Stimulated activated CD4-positive, alpha-beta T cell treated with anti-CD3 and anti-CD28 coated beads, Interleukin-15, amount 100 ng/mL, for 1 hour (primary cell): ENCODE data around the gene ATG2B.
"Not testable (repeated sequence)": the region's sequence is repeated elsewhere in the genome, so short reads cannot be mapped to it uniquely, and the experiment has no call there.

ENCODE experiments used
- DNase-seq, 2 donors: peaks; one replicate each; pipeline ENCODE4 v3.0.0-alpha.2; 2020; ENCODE audit warnings: low read depth in 1 of 2, low spot score in 1 of 2

The ATG2B gene

DNA sequence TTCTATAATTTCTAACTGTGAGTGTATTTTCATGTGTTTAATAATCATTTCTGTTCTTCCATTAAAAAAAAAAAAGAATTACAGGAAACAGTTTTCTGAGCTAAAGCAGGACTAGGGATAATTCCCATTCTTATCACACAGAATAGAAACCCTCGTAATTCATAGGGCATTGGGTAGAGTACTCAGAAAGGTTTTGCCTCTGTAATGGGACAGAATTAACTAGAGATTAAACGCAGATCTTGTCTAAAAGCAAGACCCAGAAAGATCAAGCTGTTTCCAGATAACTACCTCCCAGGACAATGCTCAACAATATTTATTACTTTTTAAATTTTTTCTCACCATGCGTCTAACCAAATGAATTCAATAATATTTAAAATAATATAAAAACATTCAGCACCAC lies 10.4 kb upstream of the ATG2B start:
- DNase-seq: no peak

DNA sequence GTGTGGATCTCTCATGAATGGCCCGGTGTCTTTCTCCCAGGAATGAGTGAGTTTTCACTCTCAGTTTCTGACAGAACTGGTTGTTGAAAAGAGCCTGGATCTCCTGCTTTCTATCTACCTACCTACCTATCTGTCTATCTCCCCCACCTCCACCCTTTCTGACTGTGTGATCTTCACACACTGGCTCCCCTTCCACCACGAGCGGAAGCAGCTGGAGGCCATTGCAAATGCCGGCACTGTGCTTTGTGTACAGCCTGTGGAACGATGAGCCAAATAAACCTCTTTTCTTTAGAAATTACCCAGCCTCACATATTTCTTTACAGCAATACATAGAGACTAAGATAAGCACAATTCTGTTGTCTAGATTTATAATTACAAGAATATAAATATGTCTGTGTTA lies 7.4 kb upstream of the ATG2B start:
- no peak for DNase-seq

DNA sequence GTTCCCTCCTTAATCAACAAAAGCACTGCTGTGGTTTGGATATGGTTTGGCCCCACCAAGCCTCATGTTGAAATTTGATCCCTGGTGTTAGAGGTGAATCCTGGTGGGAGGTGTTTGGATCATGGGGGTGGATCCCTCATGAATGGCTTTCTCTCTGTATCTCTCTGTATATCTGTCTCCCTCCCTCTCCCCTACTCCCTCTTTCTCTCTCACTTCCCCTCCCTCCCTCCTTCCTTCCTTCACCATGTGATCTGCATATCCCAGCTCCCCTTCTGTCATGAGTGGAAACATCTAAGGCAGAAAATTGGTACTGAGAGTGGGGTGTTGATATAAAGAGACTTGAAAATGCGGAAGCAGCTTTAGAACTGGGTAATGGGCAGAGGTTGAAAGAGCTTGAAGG lies 5.4 kb upstream of the ATG2B start:
- DNase-seq: no peak

DNA sequence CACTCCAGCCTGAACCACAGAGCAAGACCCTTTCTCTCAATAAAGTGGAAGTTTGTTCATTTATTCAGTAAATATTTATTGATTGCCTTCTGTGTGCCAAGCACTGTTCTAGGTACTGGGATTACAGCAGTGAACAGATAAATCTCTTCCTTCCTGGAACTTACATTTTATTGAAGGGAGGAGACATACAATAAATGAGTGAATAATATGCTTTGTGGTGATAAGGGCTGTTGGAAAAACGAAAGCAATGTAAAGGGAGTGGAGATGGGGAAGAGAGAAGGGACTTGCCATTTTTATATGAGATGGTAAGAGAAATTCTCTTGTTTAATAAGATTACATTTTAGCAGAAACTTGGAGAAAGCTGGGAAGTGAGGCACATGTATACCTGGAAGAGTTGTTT lies 1.8 kb upstream of the ATG2B start:
- DNase-seq: no peak

DNA sequence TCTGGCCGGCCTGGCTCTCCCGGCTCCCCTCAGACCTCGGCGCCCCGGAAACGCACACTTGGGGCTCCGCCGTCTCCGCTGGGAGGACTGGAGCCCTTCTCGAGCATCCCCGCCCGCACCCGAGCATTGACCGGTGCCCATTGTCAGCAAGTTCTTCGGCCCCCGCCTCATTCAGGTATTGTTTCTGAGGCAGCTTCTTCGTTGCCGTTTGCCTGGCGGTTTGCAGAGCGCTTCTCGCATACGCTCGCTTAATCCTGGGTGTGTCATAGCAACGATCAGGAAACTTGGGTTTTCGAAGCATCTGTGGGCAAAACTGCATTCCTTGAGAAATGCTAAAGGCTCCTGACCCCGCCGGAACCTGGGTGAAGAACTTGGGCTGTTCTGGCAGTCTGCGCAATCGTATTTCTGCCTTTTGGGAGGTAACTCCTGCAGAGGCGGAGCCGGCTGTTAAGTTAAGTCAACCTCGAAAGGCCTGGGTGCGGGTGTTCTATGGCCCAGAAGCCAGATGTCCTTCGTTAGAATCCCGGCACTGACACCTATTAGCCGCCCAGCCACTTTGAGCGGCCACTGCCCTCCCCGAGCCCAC lies 703 bp upstream of the ATG2B start:
- peak in 1 of 2 donors; percentile 8 for DNase-seq

DNA sequence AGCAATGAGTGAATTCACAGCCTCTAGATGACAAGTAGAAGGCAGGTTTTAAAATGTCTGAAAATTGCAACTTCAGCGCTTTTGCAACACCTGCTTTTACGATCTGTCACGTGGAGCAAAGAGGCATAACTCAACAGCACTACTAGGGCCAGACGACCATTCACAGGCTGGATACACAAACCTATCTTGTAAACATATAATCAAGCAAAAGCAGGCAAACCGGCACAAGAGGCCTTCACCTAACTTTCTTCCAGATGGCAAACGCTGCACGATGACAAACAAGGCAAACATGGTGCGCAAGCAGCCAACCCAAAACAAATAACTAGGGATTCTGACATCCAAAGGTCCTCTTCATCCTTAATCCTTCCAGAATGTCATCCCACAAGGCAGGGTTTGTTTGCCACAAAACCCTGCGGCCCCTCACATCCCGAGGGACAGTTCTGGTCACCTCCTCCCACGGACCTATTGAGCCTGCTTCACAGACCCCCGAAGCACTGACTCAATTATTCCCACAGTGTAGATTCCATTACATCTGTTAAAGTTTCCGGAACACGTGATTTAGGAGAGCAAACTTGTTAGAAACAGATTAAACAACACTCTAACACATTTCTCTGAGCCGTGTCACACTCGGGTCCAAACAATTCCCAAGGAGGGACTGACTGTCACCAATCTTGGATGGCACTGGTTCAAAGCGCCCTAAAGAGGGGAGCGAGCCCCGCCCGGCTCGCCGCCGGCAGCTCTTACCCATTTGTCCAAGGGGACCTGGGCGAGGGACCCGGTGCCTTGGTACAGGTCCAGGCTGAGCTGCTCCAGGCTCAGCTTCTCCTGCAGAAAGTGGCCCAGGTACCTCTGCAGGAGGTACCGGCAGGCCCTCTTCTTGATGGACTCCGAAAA lies 823 bp downstream of the ATG2B start:
- peak in 1 of 2 donors; percentile 10 for DNase-seq

DNA sequence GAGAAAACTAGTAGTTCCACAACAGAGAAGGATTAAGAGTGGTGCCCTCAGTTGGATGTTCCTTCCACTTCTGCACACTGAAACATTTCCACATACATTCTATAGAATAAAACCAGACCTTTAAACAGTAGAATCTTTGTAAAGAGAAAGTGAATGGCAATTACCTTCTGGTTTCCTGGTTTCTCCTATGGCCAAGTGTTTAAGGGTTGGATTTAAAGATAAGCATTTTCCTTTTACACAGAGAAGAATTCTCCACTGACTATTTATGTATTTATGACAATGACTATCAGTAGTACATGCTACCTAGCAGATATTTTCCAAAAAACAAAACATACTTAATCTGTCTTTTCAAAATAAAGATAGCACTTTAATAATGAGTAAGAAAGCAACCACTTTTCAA lies 3.2 kb downstream of the ATG2B start:
- DNase-seq: no peak

DNA sequence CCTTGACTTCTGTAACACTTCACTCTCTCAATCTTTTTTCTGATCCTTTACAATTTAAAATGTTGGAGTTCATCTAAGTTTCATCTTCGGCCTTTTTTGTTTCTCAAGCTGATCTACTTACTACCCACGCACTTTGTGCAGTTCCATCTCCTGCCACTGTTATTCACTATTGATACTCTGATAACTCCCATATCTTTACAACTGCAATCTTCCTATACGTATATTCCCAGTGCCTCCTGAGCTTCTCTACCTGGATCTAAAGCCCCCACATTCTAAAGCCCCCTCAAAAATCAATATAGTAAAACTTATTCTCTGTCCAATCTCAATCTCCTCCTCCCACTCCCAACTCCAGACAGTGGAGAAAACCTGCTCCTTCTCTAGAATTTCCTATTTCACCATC lies 5.9 kb downstream of the ATG2B start:
- DNase-seq: no peak

DNA sequence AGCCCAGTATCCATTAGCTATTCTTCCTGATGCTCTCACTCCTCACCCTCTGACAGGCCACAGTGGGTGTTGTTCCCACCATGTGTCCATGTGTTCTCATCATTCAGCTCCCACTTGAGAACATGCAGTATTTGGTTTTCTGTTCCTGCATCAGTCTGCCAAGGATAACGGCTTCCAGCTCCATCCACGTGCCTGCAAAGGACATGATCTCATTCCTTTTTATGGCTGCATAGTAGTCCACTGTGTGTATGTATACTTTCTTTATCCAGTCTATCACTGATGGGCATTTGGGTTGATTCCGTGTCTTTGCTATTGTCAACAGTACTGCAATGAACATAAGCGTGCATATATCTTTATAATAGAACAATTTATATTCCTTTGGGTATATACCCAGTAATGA lies 8.9 kb downstream of the ATG2B start:
- no peak for DNase-seq

DNA sequence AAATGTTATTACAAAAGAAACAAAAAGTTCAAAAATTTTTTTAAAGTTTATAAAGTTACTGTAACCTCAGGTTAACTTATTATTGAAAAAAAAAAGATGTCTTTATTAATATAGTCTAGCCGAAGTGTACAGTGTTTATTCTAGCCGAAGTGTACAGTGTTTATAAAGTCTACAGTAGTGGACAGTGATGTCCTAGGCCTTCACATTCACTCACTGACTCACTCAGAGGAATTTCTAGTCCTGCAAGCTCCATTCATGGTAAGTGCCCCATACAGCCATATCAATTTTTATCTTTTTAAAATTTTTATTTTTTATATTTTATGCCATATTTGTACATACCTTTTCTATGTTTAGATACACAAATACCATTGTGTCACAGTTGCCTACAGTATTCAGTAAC lies 10.4 kb downstream of the ATG2B start:
- no peak for DNase-seq

DNA sequence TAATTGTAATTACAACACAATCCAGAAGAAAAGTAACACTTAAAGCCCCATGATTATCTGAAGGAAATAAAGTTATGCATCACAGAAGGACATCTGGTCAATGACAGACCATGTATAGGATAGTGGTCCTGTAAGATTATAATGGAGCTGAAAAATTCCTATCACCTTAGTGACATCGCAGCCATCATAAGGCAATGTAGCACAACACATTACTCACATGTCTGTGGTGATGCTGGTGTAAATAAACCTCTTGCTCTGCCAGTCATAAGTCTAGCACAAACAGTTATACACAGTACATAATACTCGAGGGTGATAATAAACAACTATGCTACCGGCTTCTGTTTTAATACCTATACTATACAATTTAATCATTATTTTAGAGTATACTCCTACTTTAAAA lies 11.2 kb downstream of the ATG2B start:
- no peak for DNase-seq

DNA sequence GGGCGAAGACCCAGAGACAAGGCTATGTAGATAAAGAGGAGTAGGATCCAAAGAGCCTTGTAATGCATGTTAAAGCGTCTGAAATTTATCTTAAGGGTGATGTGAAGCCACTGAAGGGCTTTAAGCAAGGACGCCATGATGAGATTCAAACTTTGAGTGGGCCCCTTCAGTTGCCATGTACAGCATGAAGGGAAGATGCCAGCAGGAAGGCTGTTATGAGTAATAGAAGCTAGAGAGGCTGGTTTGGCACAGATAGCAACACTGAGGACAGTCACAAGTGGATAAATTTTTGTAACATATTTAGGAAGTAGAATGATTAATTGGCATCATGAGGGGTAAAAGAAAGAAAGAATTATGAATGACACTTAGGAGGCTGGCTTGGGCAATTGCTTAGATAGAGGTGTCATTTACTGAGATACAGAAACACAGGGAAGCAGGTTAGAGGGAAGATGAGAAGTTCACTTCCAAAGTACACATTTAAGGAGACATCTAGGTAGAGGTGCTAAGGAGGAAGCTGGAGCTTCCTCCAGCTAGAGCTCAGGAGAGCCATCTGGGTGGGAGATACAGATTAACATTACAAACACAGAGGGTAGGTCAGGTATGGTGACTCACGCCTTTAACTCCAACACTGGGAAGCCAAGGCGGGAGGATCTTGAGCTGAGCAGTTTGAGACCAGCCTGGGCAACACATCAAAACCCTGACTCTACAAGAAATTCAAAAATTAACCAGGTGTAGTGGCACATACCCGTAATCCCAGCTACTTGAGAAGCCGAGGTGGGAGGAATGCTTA lies 13.7 kb downstream of the ATG2B start:
- DNase-seq: no peak

DNA sequence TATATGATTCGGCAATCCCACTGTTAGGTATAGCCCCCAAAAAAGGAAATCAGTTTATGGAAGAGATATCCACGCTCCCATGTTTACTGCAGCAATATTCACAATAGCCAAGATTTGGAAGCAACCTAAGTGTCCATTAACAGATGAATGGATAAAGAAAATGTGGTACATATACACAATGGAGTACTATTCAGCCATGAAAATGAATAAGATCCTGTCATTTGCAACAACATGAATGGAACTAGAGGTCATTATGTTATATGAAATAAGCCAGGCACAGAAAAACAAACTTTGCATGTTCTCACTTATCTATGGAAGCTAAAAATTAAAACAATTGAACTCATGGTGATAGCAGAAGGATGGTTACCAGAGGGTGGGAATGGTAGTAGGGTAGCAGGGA lies 15.2 kb downstream of the ATG2B start:
- DNase-seq: not testable (repeated sequence)

DNA sequence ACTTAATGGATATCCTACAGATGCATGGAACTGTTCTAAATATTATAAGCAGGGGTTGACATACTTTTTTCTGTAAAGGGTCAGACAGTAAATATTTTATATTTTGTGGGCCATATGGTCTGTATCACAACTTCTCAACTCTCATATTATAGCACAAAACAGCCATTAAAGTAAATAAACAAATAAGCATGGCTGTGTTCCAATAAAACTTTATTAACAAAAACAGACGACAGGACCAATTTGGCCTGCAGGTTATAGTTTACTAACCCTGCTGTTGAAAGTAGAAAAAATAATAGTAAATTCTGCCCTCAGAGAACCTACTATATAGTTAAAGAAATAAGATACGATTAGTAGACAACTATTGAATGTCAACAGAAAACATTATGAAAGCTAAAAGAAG lies 17.5 kb downstream of the ATG2B start:
- no peak for DNase-seq

DNA sequence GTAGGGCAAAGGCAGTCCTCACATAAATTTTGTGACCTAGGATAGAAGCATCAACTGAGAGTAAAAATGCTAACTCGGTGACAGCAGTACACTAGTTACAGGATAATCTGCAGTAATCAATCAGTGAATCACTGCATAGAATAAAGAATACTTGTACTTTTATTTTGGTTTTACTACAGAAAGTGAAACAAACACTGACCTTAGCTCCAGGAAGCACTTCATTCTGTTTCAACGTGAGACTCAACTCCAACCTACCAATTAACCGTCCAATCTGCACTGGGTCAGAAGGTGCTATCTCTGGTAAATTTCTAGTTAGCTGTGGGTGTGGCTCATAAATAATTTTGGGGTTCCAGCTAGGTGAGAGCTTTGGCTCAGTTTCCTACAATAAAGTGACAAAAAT lies 21.8 kb downstream of the ATG2B start:
- DNase-seq: no peak

DNA sequence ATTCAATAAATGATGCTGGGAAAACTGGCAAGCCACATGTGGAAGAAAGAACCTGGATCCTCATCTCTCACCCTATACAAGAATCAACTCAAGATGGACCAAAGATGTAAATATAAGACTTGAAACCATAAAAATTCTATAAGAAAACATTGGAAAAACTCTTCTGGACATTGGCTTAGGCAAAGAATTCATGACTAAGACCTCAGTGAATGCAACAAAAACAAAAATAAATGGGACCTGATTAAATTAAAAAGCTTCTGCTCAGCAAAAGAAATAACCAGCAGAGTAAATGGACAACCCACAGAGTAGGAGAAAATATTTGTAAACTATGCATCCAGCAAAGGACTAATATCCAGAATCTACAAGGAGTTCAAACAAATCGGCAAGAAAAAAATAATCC lies 24.6 kb downstream of the ATG2B start:
- DNase-seq: no peak

DNA sequence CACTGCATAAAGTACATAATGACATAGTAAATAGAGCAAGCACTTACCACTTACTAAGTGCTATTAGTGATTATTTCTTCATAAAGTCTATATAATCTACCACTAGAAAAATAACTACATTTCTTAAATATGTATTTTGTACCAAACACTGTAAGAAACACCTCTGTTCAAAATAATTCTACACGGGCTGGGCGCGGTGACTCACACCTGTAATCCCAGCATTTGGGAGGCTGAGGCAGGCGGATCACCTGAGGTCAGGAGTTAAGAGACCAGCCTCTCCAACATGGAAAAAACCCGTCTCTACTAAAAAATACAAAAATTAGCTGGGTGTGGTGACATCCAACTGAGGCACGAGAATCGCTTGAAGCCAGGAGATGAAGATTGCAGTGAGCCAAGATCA lies 38.9 kb downstream of the ATG2B start:
- no peak for DNase-seq

DNA sequence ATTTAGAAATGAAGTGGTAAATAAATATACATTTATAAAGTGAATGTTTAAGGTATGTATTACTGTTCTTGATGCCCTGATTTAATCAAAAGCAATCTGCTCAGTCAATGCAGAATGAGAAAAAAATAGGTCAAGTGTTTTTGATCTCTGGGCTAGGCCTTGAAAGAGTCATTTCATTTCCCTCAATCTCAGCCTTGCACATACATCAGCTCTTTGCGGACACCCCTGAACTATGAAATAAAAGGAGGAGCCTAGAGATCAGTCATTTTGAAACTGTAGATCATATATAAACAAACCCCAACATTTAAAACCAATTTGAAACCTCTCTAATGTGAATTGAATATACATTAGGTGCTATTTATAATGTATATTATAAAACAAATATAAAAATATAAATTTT lies 42.5 kb downstream of the ATG2B start:
- DNase-seq: no peak

DNA sequence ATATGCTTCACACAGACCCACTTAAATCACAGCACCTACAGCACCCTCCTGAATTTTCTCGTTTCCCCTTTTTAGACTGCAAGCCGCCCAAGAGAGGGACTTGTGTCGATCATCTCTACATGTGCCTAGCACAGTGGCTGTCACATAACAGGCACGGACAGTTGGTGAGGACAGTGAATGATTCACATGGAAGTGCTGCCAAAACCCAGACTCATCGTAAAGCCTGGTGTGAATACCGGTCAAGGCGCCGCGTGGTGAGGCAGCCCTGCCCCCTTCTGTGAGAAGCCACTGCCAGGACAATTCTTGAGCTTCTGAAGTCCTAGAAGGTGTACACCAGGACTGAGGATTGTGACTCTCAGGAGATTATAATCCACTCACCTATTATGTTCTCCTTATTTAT lies 44.3 kb downstream of the ATG2B start:
- no peak for DNase-seq

DNA sequence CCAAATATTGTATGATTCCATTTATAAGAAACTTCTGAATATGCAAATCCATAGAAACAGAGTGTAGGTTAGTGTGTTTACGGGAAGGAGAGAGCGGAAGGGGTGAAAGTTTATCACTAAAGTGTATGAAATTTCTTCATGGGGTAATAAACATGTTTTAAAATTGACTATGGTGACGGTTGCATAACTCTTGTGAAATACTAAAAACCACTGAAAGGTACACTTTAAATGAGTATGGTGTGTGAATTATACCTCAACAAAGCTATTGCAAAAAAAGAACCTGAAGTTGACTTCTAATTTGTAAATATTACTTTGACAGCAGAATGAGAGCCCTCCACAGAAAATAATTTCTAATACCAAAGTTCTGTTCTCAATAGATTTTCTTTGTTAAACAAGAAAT lies 47.1 kb downstream of the ATG2B start:
- DNase-seq: no peak

DNA sequence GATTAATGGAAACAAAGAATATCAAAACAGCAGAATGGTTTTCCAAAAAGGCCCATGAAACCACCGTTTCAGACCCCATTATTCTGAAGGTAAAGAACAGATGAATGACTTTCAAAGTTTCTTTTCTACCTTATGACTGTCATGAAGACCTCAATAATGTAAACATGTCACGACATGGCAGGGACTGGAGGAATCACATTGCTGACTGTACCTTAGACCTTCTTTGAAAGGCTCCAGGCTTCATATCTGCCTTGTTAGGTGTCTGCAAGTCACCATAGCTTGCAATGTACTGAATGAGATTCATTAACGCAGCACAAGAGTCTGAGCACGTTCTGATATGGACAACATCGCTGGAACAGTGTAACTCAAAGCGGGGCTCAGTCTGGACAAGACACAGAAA lies 52.2 kb downstream of the ATG2B start:
- DNase-seq: no peak

DNA sequence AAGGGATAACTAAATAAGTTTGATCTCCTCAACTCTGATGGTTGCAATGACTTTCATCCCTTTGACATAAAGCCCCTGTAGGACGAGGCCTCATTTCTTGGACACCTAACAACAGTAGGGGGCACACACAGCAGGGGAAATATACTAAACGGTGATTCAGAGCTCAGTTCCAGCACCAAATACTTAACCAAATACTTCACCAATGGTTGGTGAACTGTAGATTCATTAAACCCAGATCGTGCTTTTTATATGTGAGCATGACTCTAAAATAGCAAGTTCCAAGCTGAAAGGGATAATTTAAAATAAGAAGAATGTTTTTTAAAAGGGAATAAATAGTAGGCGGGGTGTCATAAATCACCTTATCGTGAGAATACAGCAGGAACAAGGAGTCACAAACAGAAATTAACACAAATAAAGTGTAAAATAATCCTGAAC lies 53.2 kb downstream of the ATG2B start:
- no peak for DNase-seq
